A673 (cell line): Measurements from ENCODE around the gene BPTF. TPM values are rescaled to one million over a fixed set of nuclear protein-coding genes. Genes with fewer than 3 reads are reported as not detected.

Experiments used
- BruUV-seq: library from RNA; stranded (reverse); fragments of 400-500 nt; replicated peaks from 2 replicates; lab custom pipeline; 2021; lab: Mats Ljungman, UMichigan
- CTCF ChIA-PET: fragments of 300-600 bp; sonication (Branson Sonifier 250); formaldehyde crosslinking; loops from one replicate; lab custom pipeline; 2022; ENCODE audit warnings: antibody characterized with exemption; lab: Charles Lee
- POLR2A ChIA-PET: fragments of 300-600 bp; sonication (Branson Sonifier 250); formaldehyde crosslinking; loops from one replicate; lab custom pipeline; 2022; ENCODE audit warnings: antibody characterized with exemption; ENCODE audit not compliant: low non-redundant PET; lab: Charles Lee
- DNase-seq: peaks from one replicate; pipeline ENCODE4 v3.0.0-alpha.2; 2015; ENCODE audit warnings: low spot score
- H3K27ac ChIP-seq: fragments of 200-600 bp; sonication (generic); 2 replicates; pipeline ENCODE4 v1.5.1; 2016; ENCODE audit warnings: mixed run types, low read depth, mild to moderate bottlenecking, mixed read lengths, antibody characterized with exemption, low read length; ENCODE audit not compliant: poor library complexity, severe bottlenecking
- H3K27me3 ChIP-seq: fragments of 200-600 bp; sonication (generic); replicated peaks from 2 replicates; pipeline ENCODE4 v1.6.1; 2017; ENCODE audit warnings: mixed run types, low read depth, mild to moderate bottlenecking, mixed read lengths, antibody characterized with exemption, low read length; ENCODE audit not compliant: insufficient read depth, poor library complexity
- H3K36me3 ChIP-seq: fragments of 200-600 bp; sonication (generic); 2 replicates; pipeline ENCODE4 v1.6.1; 2016; ENCODE audit warnings: mixed run types, mild to moderate bottlenecking, mixed read lengths, antibody characterized with exemption, low read length; ENCODE audit not compliant: insufficient read depth, poor library complexity, severe bottlenecking
- H3K4me1 ChIP-seq: fragments of 200-600 bp; sonication (generic); 2 replicates; pipeline ENCODE4 v1.6.1; 2017; ENCODE audit warnings: mixed run types, mild to moderate bottlenecking, mixed read lengths, antibody characterized with exemption, low read length; ENCODE audit not compliant: insufficient read depth, poor library complexity, severe bottlenecking
- H3K4me3 ChIP-seq: fragments of 200-600 bp; sonication (generic); 2 replicates; pipeline ENCODE4 v1.5.1; 2016; ENCODE audit warnings: low read depth, mixed run types, mild to moderate bottlenecking, mixed read lengths, low read length; ENCODE audit not compliant: poor library complexity, severe bottlenecking
- H3K9me3 ChIP-seq: fragments of 200-600 bp; sonication (generic); 2 replicates; pipeline ENCODE4 v1.6.1; 2016; ENCODE audit warnings: mixed run types, low read depth, mild to moderate bottlenecking, mixed read lengths, antibody characterized with exemption, low read length; ENCODE audit not compliant: poor library complexity, severe bottlenecking
- CTCF ChIP-seq: fragments of 300-800, 200-600 bp; sonication (generic); conservative IDR thresholded peaks from 2 replicates; pipeline ENCODE4 v1.5.1; 2017; ENCODE audit warnings: low read depth, mild to moderate bottlenecking, antibody characterized with exemption, low read length, moderate library complexity, mixed read lengths
- EZH2 ChIP-seq: fragments of 200-600 bp; sonication (generic); IDR thresholded peaks from 2 replicates; pipeline ENCODE4 v1.6.1; 2017; ENCODE audit warnings: borderline replicate concordance, low read depth, mild to moderate bottlenecking, mixed read lengths, antibody characterized with exemption, low read length; ENCODE audit not compliant: poor library complexity, severe bottlenecking
- intact Hi-C: fragments of 100-400 bp; cut with micrococcal nuclease; formaldehyde crosslinking; loops from one replicate; pipeline ENCODE4 v1.10.0; 2022; ENCODE audit not compliant: unreplicated experiment
- total RNA-seq: library from RNA; stranded (reverse); gene quantifications from 2 replicates; pipeline ENCODE4 v1.2.3, GENCODE V29; 2021

The BPTF gene
- total RNA-seq, 1 experiment from 2014 or later, result 108 TPM

GRCh38 chr17:67833946-67834631, 8.8 kb downstream of the BPTF start:
- no peak overlapping the region for H3K27ac ChIP-seq
- intact Hi-C loops, result no loop called here
- no peak overlapping the region for H3K4me3 ChIP-seq
- peaks cover 16% of the 10 kb centered on the region for H3K4me1 ChIP-seq
- BruUV-seq, result no TSS peak
- peaks cover 4% of the 10 kb centered on the region for H3K36me3 ChIP-seq
- no peak for DNase-seq
- no peaks in the 10 kb centered on the region for H3K9me3 ChIP-seq
- ChIA-PET POLR2A (no interaction called here), CTCF (no interaction called here)
- TF ChIP-seq EZH2, result no peak
- no peak for TF ChIP-seq CTCF
- H3K27me3 ChIP-seq, result no peaks in the 10 kb centered on the region

- peaks cover 4% of the 10 kb centered on the region for H3K36me3 ChIP-seq
- H3K9me3 ChIP-seq, result no peaks in the 10 kb centered on the region
- BruUV-seq, result no TSS peak
- ChIA-PET POLR2A (no interaction called here), CTCF (no interaction called here)
- TF ChIP-seq CTCF (no peak), EZH2 (no peak)
- peaks cover 16% of the 10 kb centered on the region for H3K4me1 ChIP-seq
- intact Hi-C loops, result no loop called here
- no peaks in the 10 kb centered on the region for H3K27me3 ChIP-seq
- no peak overlapping the region for H3K4me3 ChIP-seq
- H3K27ac ChIP-seq, result no peak overlapping the region
- no peak for DNase-seq
Measured at GRCh38 chr17:67834634-67835033, 9.3 kb downstream of the BPTF start.

- no peaks in the 10 kb centered on the region for H3K27me3 ChIP-seq
- intact Hi-C loops, result no loop called here
- POLR2A ChIA-PET, result no interaction called here
- no peaks in the 10 kb centered on the region for H3K9me3 ChIP-seq
- H3K4me3 ChIP-seq, result no peak overlapping the region
- DNase-seq, result no peak
- H3K27ac ChIP-seq, result no peak overlapping the region
- CTCF ChIA-PET, result no interaction called here
- H3K4me1 ChIP-seq, result no peaks in the 10 kb centered on the region
- BruUV-seq, result no TSS peak
- H3K36me3 ChIP-seq, result peaks cover 4% of the 10 kb centered on the region
- no peak for TF ChIP-seq CTCF
Measured at GRCh38 chr17:67836205-67836987, 11.1 kb downstream of the BPTF start.
